Measurements from ENCODE around the gene SH3RF3.

The SH3RF3 gene

GRCh38 chr2:109247812-109248211 is 118.8 kb downstream of the SH3RF3 start:
- H3K27ac ChIP-seq (ENCODE audit: low read length) = no peak overlapping the region
- H3K27me3 ChIP-seq (ENCODE audit: control insufficient read depth, insufficient read depth, low read length) = no peaks in the 10 kb centered on the region
- no peaks in the 10 kb centered on the region for H3K36me3 ChIP-seq (ENCODE audit: control insufficient read depth, insufficient read depth, low read length)
- H3K4me3 ChIP-seq (ENCODE audit: low read length) = no peak overlapping the region
- no peak for DNase-seq (ENCODE audit: low read depth, low spot score)
- no peaks in the 10 kb centered on the region for H3K9me3 ChIP-seq (ENCODE audit: control insufficient read depth, insufficient read depth, low read length)
- no peaks in the 10 kb centered on the region for H3K4me1 ChIP-seq (ENCODE audit: control insufficient read depth, insufficient read depth, low read length)
- no CpG with 5 or more reads among the region's 3 CpGs for WGBS (ENCODE audit: insufficient coverage, insufficient read length)

GRCh38 chr2:109248590-109248989 is 119.6 kb downstream of the SH3RF3 start:
- DNase-seq (ENCODE audit: low read depth, low spot score) = no peak
- Histone ChIP-seq H3K36me3 (ENCODE audit: control insufficient read depth, insufficient read depth, low read length) (no peaks in the 10 kb centered on the region), H3K4me1 (ENCODE audit: control insufficient read depth, insufficient read depth, low read length) (no peaks in the 10 kb centered on the region), H3K27me3 (ENCODE audit: control insufficient read depth, insufficient read depth, low read length) (no peaks in the 10 kb centered on the region), H3K4me3 (ENCODE audit: low read length) (no peak overlapping the region), H3K9me3 (ENCODE audit: control insufficient read depth, insufficient read depth, low read length) (no peaks in the 10 kb centered on the region), H3K27ac (ENCODE audit: low read length) (no peak overlapping the region)
- no CpG with 5 or more reads among the region's 2 CpGs for WGBS (ENCODE audit: insufficient coverage, insufficient read length)

- Histone ChIP-seq H3K4me1 (ENCODE audit: control insufficient read depth, insufficient read depth, low read length) (no peaks in the 10 kb centered on the region), H3K27me3 (ENCODE audit: control insufficient read depth, insufficient read depth, low read length) (no peaks in the 10 kb centered on the region), H3K4me3 (ENCODE audit: low read length) (no peak overlapping the region), H3K36me3 (ENCODE audit: control insufficient read depth, insufficient read depth, low read length) (no peaks in the 10 kb centered on the region), H3K27ac (ENCODE audit: low read length) (no peak overlapping the region), H3K9me3 (ENCODE audit: control insufficient read depth, insufficient read depth, low read length) (no peaks in the 10 kb centered on the region)
- no peak for DNase-seq (ENCODE audit: low read depth, low spot score)
- no CpG with 5 or more reads among the region's 7 CpGs for WGBS (ENCODE audit: insufficient coverage, insufficient read length)
These were observed 124.2 kb downstream of the SH3RF3 start for GRCh38 chr2:109253217-109253616.

GRCh38 chr2:109254174-109254904 is 125.3 kb downstream of the SH3RF3 start:
- H3K9me3 ChIP-seq (ENCODE audit: control insufficient read depth, insufficient read depth, low read length) = no peaks in the 10 kb centered on the region
- no peak overlapping the region for H3K27ac ChIP-seq (ENCODE audit: low read length)
- no peaks in the 10 kb centered on the region for H3K4me1 ChIP-seq (ENCODE audit: control insufficient read depth, insufficient read depth, low read length)
- DNase-seq (ENCODE audit: low read depth, low spot score) = no peak
- H3K27me3 ChIP-seq (ENCODE audit: control insufficient read depth, insufficient read depth, low read length) = no peaks in the 10 kb centered on the region
- no peaks in the 10 kb centered on the region for H3K36me3 ChIP-seq (ENCODE audit: control insufficient read depth, insufficient read depth, low read length)
- no peak overlapping the region for H3K4me3 ChIP-seq (ENCODE audit: low read length)
- no CpG with 5 or more reads among the region's 12 CpGs for WGBS (ENCODE audit: insufficient coverage, insufficient read length)

- H3K36me3 ChIP-seq (ENCODE audit: control insufficient read depth, insufficient read depth, low read length) = no peaks in the 10 kb centered on the region
- H3K27me3 ChIP-seq (ENCODE audit: control insufficient read depth, insufficient read depth, low read length) = no peaks in the 10 kb centered on the region
- H3K27ac ChIP-seq (ENCODE audit: low read length) = no peak overlapping the region
- DNase-seq (ENCODE audit: low read depth, low spot score) = no peak
- no CpG with 5 or more reads among the region's 4 CpGs for WGBS (ENCODE audit: insufficient coverage, insufficient read length)
- H3K4me1 ChIP-seq (ENCODE audit: control insufficient read depth, insufficient read depth, low read length) = no peaks in the 10 kb centered on the region
- no peaks in the 10 kb centered on the region for H3K9me3 ChIP-seq (ENCODE audit: control insufficient read depth, insufficient read depth, low read length)
- no peak overlapping the region for H3K4me3 ChIP-seq (ENCODE audit: low read length)
These were observed 126.6 kb downstream of the SH3RF3 start for GRCh38 chr2:109255654-109256053.

GRCh38 chr2:109256111-109256510 is 127.1 kb downstream of the SH3RF3 start:
- no CpG with 5 or more reads among the region's 12 CpGs for WGBS (ENCODE audit: insufficient coverage, insufficient read length)
- H3K4me3 ChIP-seq (ENCODE audit: low read length) = no peak overlapping the region
- no peak overlapping the region for H3K27ac ChIP-seq (ENCODE audit: low read length)
- no peak for DNase-seq (ENCODE audit: low read depth, low spot score)
- no peaks in the 10 kb centered on the region for H3K36me3 ChIP-seq (ENCODE audit: control insufficient read depth, insufficient read depth, low read length)
- H3K9me3 ChIP-seq (ENCODE audit: control insufficient read depth, insufficient read depth, low read length) = no peaks in the 10 kb centered on the region
- no peaks in the 10 kb centered on the region for H3K4me1 ChIP-seq (ENCODE audit: control insufficient read depth, insufficient read depth, low read length)
- no peaks in the 10 kb centered on the region for H3K27me3 ChIP-seq (ENCODE audit: control insufficient read depth, insufficient read depth, low read length)

GRCh38 chr2:109256921-109257320 is 127.9 kb downstream of the SH3RF3 start:
- DNase-seq (ENCODE audit: low read depth, low spot score) = no peak
- H3K4me1 ChIP-seq (ENCODE audit: control insufficient read depth, insufficient read depth, low read length) = no peaks in the 10 kb centered on the region
- no peak overlapping the region for H3K27ac ChIP-seq (ENCODE audit: low read length)
- H3K9me3 ChIP-seq (ENCODE audit: control insufficient read depth, insufficient read depth, low read length) = no peaks in the 10 kb centered on the region
- no CpG with 5 or more reads among the region's 7 CpGs for WGBS (ENCODE audit: insufficient coverage, insufficient read length)
- H3K4me3 ChIP-seq (ENCODE audit: low read length) = no peak overlapping the region
- no peaks in the 10 kb centered on the region for H3K36me3 ChIP-seq (ENCODE audit: control insufficient read depth, insufficient read depth, low read length)
- no peaks in the 10 kb centered on the region for H3K27me3 ChIP-seq (ENCODE audit: control insufficient read depth, insufficient read depth, low read length)

GRCh38 chr2:109257653-109258052 is 128.6 kb downstream of the SH3RF3 start:
- no CpG with 5 or more reads among the region's 3 CpGs for WGBS (ENCODE audit: insufficient coverage, insufficient read length)
- Histone ChIP-seq H3K36me3 (ENCODE audit: control insufficient read depth, insufficient read depth, low read length) (no peaks in the 10 kb centered on the region), H3K4me3 (ENCODE audit: low read length) (no peak overlapping the region), H3K9me3 (ENCODE audit: control insufficient read depth, insufficient read depth, low read length) (no peaks in the 10 kb centered on the region), H3K27me3 (ENCODE audit: control insufficient read depth, insufficient read depth, low read length) (no peaks in the 10 kb centered on the region), H3K4me1 (ENCODE audit: control insufficient read depth, insufficient read depth, low read length) (no peaks in the 10 kb centered on the region), H3K27ac (ENCODE audit: low read length) (no peak overlapping the region)
- DNase-seq (ENCODE audit: low read depth, low spot score) = no peak

GRCh38 chr2:109258376-109258775 is 129.4 kb downstream of the SH3RF3 start:
- WGBS (ENCODE audit: insufficient coverage, insufficient read length) = no CpG with 5 or more reads among the region's 9 CpGs
- Histone ChIP-seq H3K4me1 (ENCODE audit: control insufficient read depth, insufficient read depth, low read length) (no peaks in the 10 kb centered on the region), H3K27ac (ENCODE audit: low read length) (no peak overlapping the region), H3K36me3 (ENCODE audit: control insufficient read depth, insufficient read depth, low read length) (no peaks in the 10 kb centered on the region), H3K9me3 (ENCODE audit: control insufficient read depth, insufficient read depth, low read length) (no peaks in the 10 kb centered on the region), H3K4me3 (ENCODE audit: low read length) (no peak overlapping the region), H3K27me3 (ENCODE audit: control insufficient read depth, insufficient read depth, low read length) (no peaks in the 10 kb centered on the region)
- no peak for DNase-seq (ENCODE audit: low read depth, low spot score)

- Histone ChIP-seq H3K27me3 (ENCODE audit: control insufficient read depth, insufficient read depth, low read length) (no peaks in the 10 kb centered on the region), H3K9me3 (ENCODE audit: control insufficient read depth, insufficient read depth, low read length) (no peaks in the 10 kb centered on the region)
- no CpG with 5 or more reads among the region's 11 CpGs for WGBS (ENCODE audit: insufficient coverage, insufficient read length)
These were observed 130.0 kb downstream of the SH3RF3 start for GRCh38 chr2:109258905-109259540.

GRCh38 chr2:109259671-109260070 is 130.7 kb downstream of the SH3RF3 start:
- no peak overlapping the region for H3K27ac ChIP-seq (ENCODE audit: low read length)
- no peaks in the 10 kb centered on the region for H3K36me3 ChIP-seq (ENCODE audit: control insufficient read depth, insufficient read depth, low read length)
- H3K4me1 ChIP-seq (ENCODE audit: control insufficient read depth, insufficient read depth, low read length) = no peaks in the 10 kb centered on the region
- H3K4me3 ChIP-seq (ENCODE audit: low read length) = no peak overlapping the region
- no peaks in the 10 kb centered on the region for H3K9me3 ChIP-seq (ENCODE audit: control insufficient read depth, insufficient read depth, low read length)
- WGBS (ENCODE audit: insufficient coverage, insufficient read length) = no CpG with 5 or more reads among the region's 8 CpGs
- DNase-seq (ENCODE audit: low read depth, low spot score) = no peak
- H3K27me3 ChIP-seq (ENCODE audit: control insufficient read depth, insufficient read depth, low read length) = no peaks in the 10 kb centered on the region

More at GRCh38 chr2:109258905-109259540, 130.0 kb downstream of the SH3RF3 start:
- DNase-seq (ENCODE audit: low read depth, low spot score) = no peak
- Histone ChIP-seq H3K36me3 (ENCODE audit: control insufficient read depth, insufficient read depth, low read length) (no peaks in the 10 kb centered on the region), H3K27ac (ENCODE audit: low read length) (no peak overlapping the region), H3K4me1 (ENCODE audit: control insufficient read depth, insufficient read depth, low read length) (no peaks in the 10 kb centered on the region), H3K4me3 (ENCODE audit: low read length) (no peak overlapping the region)

Data from iPS DF 6.9 (cell line).